Right lobe of liver (tissue), 6 donors: ENCODE data around the gene IGSF9. TPM values are rescaled to one million over a fixed set of nuclear protein-coding genes. Genes with fewer than 3 reads are reported as not detected.

Experiments
- ATAC-seq, 4 donors: fragments of 200-7000 bp; cut with Tn5 transposase; one replicate each; pipeline ENCODE4 v1.9.1; 2020; ENCODE audit warnings: mild to moderate bottlenecking in 4 of 4, moderate library complexity in 4 of 4
- DNase-seq, 3 donors: peaks; one replicate each; pipeline ENCODE4 v3.0.0-alpha.2; 2020
- H3K27ac ChIP-seq, 3 donors: fragments of 200-600 bp; one replicate each; pipeline ENCODE4 v1.8.0; 2022
- H3K27me3 ChIP-seq, 2 donors: fragments of 200-600 bp; one replicate each; pipeline ENCODE4 v1.8.0; 2022
- H3K36me3 ChIP-seq, 4 donors: fragments of 200-600 bp; sonication (generic) in 1 of 4; one replicate each; pipeline versions ENCODE4 v1.5.1 to v1.8.0; 2017 to 2022; ENCODE audit warnings: control low read depth in 1 of 4
- H3K4me1 ChIP-seq, 4 donors: fragments of 200-600 bp; sonication (generic) in 1 of 4; one replicate each; pipeline versions ENCODE4 v1.5.1 to v1.8.0; 2017 to 2022; ENCODE audit warnings: control low read depth in 1 of 4
- H3K4me3 ChIP-seq, 3 donors: fragments of 200-600 bp; one replicate each; pipeline ENCODE4 v1.8.0; 2022
- H3K9me3 ChIP-seq, 4 donors: fragments of 200-600 bp; sonication (generic) in 1 of 4; one replicate each; pipeline versions ENCODE4 v1.5.1 to v1.8.0; 2017 to 2022; ENCODE audit warnings: control low read depth in 1 of 4
- CTCF ChIP-seq, 4 donors: fragments of 200-600 bp in 3 of 4; fragments of 450-650 bp in 1 of 4; IDR thresholded peaks; one replicate each; pipeline versions ENCODE4 v1.5.1 to v1.8.0; 2016 to 2022; ENCODE audit warnings: antibody characterized with exemption in 4 of 4, mild to moderate bottlenecking in 2 of 4
- POLR2A ChIP-seq: fragments of 450-650 bp; IDR thresholded peaks from one replicate; pipeline ENCODE4 v1.6.1; 2017; ENCODE audit warnings: antibody characterized with exemption, mild to moderate bottlenecking
- WGBS: methylation state at CpG from one replicate; pipeline ENCODE4 v1.1.6; 2018; ENCODE audit warnings: low coverage, low lambda C conversion rate; ENCODE audit not compliant: insufficient coverage; ENCODE audit errors: missing lambda C conversion rate; 5-methylcytosine and 5-hydroxymethylcytosine counted together
- intact Hi-C, 2 donors: fragments of 100-400 bp; cut with DNase I; formaldehyde crosslinking; loops; one replicate each; pipeline versions ENCODE4 v1.11.2 to v1.14.1; 2022
- total RNA-seq, 6 experiments: library from RNA; depleted of rRNA in 2 of 6; stranded (reverse); fragments of >200 nt in 2 of 6; fragmentation: NEBNext Ultra II Directional in 3 of 6; extraction: Animal tissue kit (Norgen Biotek cat#: 25700) in 3 of 6; gene quantifications; one replicate each; pipeline versions ENCODE4 v1.1.0 to v1.2.4, GENCODE V29; 2016 to 2023
- donor health status: DM: no; HTN: yes; CAD: no.
- donor health status: DM: no; HTN: no; CAD: no.
- donor health status: DM: no; HTN: no; CAD: no.
- donor health status: DM: no; HTN: yes; CAD: no.
- donor health status: DM: no; HTN: yes; CAD: no.

IGSF9 gene
- total RNA-seq, 6 experiments from 2014 or later = 2.2 to 53.7 (median 16.6) TPM

DNA sequence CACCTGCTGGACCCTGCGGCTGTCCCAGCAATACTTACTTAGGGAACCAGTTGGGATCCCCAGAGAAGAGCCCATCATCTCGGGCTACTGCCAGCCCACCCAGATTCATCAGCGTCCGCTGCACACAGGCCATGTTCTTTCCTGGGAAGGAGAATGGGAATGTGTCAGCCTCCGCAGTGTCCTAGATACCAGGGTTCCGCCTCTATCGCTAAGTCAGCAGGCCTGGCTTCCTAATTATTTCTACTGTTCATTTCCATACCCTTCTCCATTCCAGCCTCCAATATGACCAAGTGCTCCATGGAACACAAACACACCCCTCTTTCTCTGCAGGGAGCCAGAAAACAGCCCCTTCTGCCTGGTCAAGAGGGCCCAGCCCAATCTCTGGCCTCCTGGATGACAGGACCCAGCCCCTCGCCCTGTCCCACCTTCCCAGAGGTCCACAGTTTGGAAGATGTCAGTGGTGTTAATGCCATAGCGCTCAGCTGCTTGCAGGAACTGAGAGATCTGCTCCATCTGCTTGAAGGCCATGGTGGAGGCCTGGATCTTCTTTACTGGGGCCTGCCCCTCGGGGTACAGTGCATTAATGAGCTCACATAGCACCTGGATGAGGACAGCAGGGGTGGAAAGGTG is 26.1 kb downstream of the IGSF9 start:
- no peak for DNase-seq
- 94% methylated on average over 5 of the region's 10 CpGs for WGBS
- Histone ChIP-seq H3K36me3 (peaks cover 16 to 20% (median 19%) of the 10 kb centered on the region in 4 donors), H3K4me1 (peaks cover 0 to 21% (median 10%) of the 10 kb centered on the region in 4 donors), H3K4me3 (no peak overlapping the region), H3K9me3 (no peaks in the 10 kb centered on the region), H3K27me3 (no peaks in the 10 kb centered on the region), H3K27ac (no peak overlapping the region)
- intact Hi-C loops = no loop called here
- ATAC-seq = no peak
- TF ChIP-seq POLR2A (no peak), CTCF (IDR thresholded peaks at IDR 0.05) (no peak)

DNA sequence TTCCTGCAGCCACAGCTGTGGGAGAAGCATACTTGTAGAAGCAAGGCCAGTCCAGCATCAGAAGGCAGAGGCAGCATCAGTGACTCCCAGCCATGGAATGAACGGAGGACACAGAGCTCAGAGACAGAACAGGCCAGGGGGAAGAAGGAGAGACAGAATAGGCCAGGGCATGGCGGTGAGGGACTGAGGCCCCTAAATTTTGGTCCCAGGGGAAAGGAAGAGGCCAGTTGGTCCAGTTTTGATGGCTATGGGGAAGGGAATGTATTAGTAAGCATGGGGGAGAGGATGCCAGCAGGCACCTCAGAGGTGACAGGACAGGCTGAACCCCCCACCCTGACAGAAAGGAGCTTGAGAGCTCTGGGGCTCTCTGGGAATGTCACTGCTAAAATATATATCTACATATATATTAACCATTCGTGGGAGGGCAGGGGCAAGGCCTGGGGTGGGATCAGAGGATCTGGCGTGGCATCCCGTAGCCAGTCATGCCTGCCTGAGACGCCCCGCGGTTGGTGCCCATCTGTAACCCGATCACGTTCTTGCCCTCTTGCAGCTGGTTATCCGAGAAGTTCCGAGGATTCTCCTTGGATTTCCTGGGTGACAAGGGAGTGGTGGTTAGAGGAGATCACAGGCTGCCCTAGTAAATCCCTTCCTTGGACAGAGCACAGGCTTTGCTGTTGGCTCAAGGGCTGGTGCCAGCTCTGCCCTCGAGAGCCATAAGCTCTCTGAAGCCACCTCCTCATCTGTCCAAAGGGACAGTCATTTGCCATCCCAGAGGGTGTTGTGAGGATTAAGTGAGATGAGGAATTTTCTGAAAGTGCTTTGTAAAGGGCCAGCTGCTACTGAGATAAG is 26.8 kb downstream of the IGSF9 start:
- peak in 1 of 3 donors; percentile 7 for DNase-seq
- no peak for ATAC-seq
- no peaks in the 10 kb centered on the region for H3K27me3 ChIP-seq
- no peak overlapping the region for H3K4me3 ChIP-seq
- 88% methylated on average over 9 of the region's 13 CpGs for WGBS
- no peak for TF ChIP-seq CTCF (IDR thresholded peaks at IDR 0.05)
- TF ChIP-seq POLR2A = no peak
- peaks cover 16 to 20% (median 19%) of the 10 kb centered on the region in 4 donors for H3K36me3 ChIP-seq
- no peak overlapping the region for H3K27ac ChIP-seq
- intact Hi-C loops = no loop called here
- no peaks in the 10 kb centered on the region for H3K9me3 ChIP-seq
- peaks cover 0 to 21% (median 10%) of the 10 kb centered on the region in 4 donors for H3K4me1 ChIP-seq

- no peaks in the 10 kb centered on the region for H3K9me3 ChIP-seq
- H3K4me3 ChIP-seq = no peak overlapping the region
- no peak overlapping the region for H3K27ac ChIP-seq
- TF ChIP-seq CTCF (IDR thresholded peaks at IDR 0.05) = no peak
- ATAC-seq = no peak
- H3K36me3 ChIP-seq = peaks cover 16 to 20% (median 19%) of the 10 kb centered on the region in 4 donors
- intact Hi-C loops = no loop called here
- no peaks in the 10 kb centered on the region for H3K27me3 ChIP-seq
- 89% methylated on average over 5 of the region's 5 CpGs for WGBS
- H3K4me1 ChIP-seq = peaks cover 0 to 12% (median 6%) of the 10 kb centered on the region in 4 donors
- peak in 1 of 3 donors; percentile 15 for DNase-seq
These were observed 27.7 kb downstream of the IGSF9 start for GRCh38 chr1:159917533-159918351.

DNA sequence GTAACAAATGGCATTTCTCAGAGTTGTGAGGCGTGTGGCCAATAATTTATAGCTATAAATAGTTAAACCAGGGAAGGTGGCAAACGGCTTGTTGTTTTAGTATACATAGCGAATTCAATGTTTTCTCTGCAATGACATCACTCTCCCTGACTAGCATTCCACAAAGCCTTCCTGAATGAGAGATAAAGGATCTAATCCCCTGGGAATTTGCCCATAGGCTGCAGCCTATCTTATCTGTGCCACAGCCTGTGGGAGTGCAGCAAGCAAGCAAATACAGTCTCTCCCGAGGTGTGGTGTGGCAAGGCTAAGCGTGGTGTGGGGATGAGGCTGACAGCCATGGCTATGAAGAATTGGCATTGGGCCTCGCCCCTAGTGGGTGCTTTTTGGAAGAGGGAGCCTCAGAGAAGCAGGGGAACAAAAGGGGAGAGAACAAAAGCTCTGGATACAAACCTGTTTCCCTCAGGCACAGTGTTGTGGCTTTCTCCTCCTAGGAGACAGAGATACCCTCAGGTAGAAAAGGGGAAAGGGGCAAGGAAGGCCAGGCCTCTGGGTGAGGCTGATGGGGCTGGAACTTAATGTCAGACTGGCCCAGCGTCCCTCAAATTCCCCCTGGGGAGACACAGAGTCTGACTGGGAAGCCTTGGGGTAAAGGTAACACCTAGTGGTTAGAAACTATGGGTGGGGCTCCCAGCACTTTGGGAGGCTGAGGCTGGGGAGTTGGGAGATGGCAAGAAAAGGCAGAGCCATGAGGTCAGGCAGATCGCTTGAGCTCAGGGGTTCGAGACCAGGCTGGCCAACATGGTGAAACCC is 29.0 kb downstream of the IGSF9 start:
- 46% methylated on average over 6 of the region's 9 CpGs for WGBS
- Histone ChIP-seq H3K4me3 (no peak overlapping the region), H3K27me3 (no peaks in the 10 kb centered on the region), H3K4me1 (no peaks in the 10 kb centered on the region), H3K27ac (no peak overlapping the region), H3K9me3 (no peaks in the 10 kb centered on the region), H3K36me3 (peaks cover 16 to 20% (median 19%) of the 10 kb centered on the region in 4 donors)
- no peak for TF ChIP-seq POLR2A
- TF ChIP-seq CTCF (IDR thresholded peaks at IDR 0.05) = no peak
- DNase-seq (no peak), ATAC-seq (peak in 3 of 4 donors; percentile 24 to 64 (median 28))
- intact Hi-C loops = no loop called here
